ENCODE data around the gene TLK1. TPM values are rescaled to one million over a fixed set of nuclear protein-coding genes. Genes with fewer than 3 reads are reported as not detected.
A peak's percentile ranks its signal among the peaks of the same experiment; 100 is the strongest.

Gene TLK1
- total and polyA plus RNA-seq, 8 donors, result 9.7 to 43.4 (median 32.6) TPM

DNA sequence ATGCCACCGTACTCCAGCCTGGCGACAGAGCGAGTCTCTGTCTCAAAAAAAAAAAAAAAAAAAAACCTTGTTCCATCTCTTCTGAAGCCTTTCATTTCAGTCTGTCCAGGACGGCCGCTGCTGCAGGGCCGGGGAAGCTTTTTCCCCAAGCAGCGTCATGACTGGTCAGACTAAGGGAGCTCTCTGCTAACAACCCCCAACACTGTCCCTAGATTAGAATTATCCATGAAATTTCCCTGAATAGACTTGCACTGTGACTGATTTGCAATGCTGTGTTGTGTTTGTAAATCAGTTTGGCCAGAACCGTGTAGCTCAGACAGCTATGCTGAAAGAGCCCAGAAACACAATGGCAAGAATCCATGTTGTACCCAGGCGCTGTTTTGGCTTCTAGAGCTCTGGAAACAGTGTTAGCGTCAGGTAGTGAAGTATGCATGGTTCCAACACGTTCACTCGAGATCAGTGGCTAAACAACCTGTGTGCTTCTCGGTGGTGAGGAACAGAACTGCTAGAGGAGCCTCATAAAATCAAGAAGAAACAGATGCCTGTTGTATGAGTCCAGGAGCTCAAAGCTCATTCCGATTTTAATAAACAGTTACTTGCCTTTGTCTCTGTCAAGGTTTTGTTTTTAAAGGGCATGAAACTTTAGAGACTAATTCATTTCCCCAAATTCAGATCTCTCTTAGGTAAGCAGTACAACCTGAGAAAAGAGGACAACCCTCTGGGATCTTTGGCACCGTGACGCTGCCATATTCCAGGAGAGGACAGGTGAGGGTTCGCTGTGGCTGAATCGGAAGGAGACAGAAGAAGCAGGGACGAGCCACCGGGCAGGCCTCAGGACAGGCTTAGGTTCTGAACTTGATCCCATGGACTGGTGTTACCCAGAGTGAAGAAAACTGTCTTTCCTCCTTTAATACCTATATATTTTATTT is 188.1 kb downstream of the TLK1 start:
- Histone ChIP-seq H3K27ac (no peak overlapping the region), H3K9me3 (no peaks in the 10 kb centered on the region), H3K4me1 (peaks cover 0 to 7% (median 0%) of the 10 kb centered on the region in 3 donors), H3K27me3 (no peaks in the 10 kb centered on the region), H3K36me3 (no peaks in the 10 kb centered on the region), H3K4me3 (peak overlapping the region in 3 of 4 donors; percentile 59 to 82 (median 72))
- no peak for DNase-seq
- intact Hi-C loops (cut with DNase I), result loop anchor here in 1 of 3 donors (5.0 kb wide), 1 partner anchor 185 kb away; no protein-coding TSS in a partner anchor
- ATAC-seq, result peak in 3 of 4 donors; percentile 6 to 27 (median 11)
- FAIRE-seq, result no peak
- 51 to 59% methylated on average over 20 of the region's 20 CpGs for WGBS, 2 donors
- no peak for TF ChIP-seq CTCF (IDR thresholded peaks at IDR 0.05)

- Histone ChIP-seq H3K4me3 (no peak overlapping the region), H3K4me1 (peaks cover 0 to 7% (median 0%) of the 10 kb centered on the region in 3 donors), H3K27me3 (no peaks in the 10 kb centered on the region), H3K27ac (no peak overlapping the region), H3K36me3 (peaks cover 3 to 12% (median 12%) of the 10 kb centered on the region in 3 donors), H3K9me3 (no peaks in the 10 kb centered on the region)
- TF ChIP-seq CTCF (IDR thresholded peaks at IDR 0.05), result no peak
- DNase-seq (no peak), ATAC-seq (no peak), FAIRE-seq (no peak)
- 87 to 88% methylated on average over 3 of the region's 3 CpGs for WGBS, 2 donors
- intact Hi-C loops (cut with DNase I), result loop anchor here in 1 of 3 donors (5.0 kb wide), 1 partner anchor 186 kb away; no protein-coding TSS in a partner anchor
These were observed 189.6 kb downstream of the TLK1 start for GRCh38 chr2:170971071-170971470.

GRCh38 chr2:170969872-170970496 is 190.7 kb downstream of the TLK1 start:
- intact Hi-C loops (cut with DNase I), result loop anchor here in 1 of 3 donors (5.0 kb wide), 2 partner anchors 187 to 447 kb away; no protein-coding TSS in a partner anchor
- WGBS, 2 donors, result 56 to 61% methylated on average over 10 of the region's 10 CpGs
- H3K4me1 ChIP-seq, result peaks cover 0 to 7% (median 0%) of the 10 kb centered on the region in 3 donors
- H3K9me3 ChIP-seq, result no peaks in the 10 kb centered on the region
- H3K4me3 ChIP-seq, result no peak overlapping the region
- H3K27me3 ChIP-seq, result no peaks in the 10 kb centered on the region
- TF ChIP-seq CTCF (IDR thresholded peaks at IDR 0.05), result no peak
- H3K27ac ChIP-seq, result no peak overlapping the region
- H3K36me3 ChIP-seq, result peaks cover 3 to 19% (median 17%) of the 10 kb centered on the region in 3 donors
- DNase-seq (no peak), FAIRE-seq (no peak), ATAC-seq (no peak)

GRCh38 chr2:170969030-170969429 is 191.7 kb downstream of the TLK1 start:
- Histone ChIP-seq H3K9me3 (no peaks in the 10 kb centered on the region), H3K4me1 (peaks cover 0 to 5% (median 0%) of the 10 kb centered on the region in 3 donors), H3K4me3 (no peak overlapping the region), H3K27ac (no peak overlapping the region), H3K36me3 (peaks cover 3 to 26% (median 24%) of the 10 kb centered on the region in 3 donors), H3K27me3 (no peaks in the 10 kb centered on the region)
- WGBS, 2 donors, result 85 to 93% methylated on average over 2 of the region's 2 CpGs
- ATAC-seq (no peak), DNase-seq (no peak), FAIRE-seq (no peak)
- intact Hi-C loops (cut with DNase I), result loop anchor here in 1 of 3 donors (5.0 kb wide), 1 partner anchor 448 kb away; no protein-coding TSS in a partner anchor
- TF ChIP-seq CTCF (IDR thresholded peaks at IDR 0.05), result no peak
